H1 (cell line): Measurements from ENCODE around the gene PTPRT. TPM values are rescaled to one million over a fixed set of nuclear protein-coding genes. Genes with fewer than 3 reads are reported as not detected.

Source experiments
- CHD1 ChIP-seq: IDR thresholded peaks from 2 replicates; pipeline ENCODE4 v1.6.1; 2012; ENCODE audit warnings: low read depth, low read length, improper control_type of control experiment
- CTBP2 ChIP-seq: IDR thresholded peaks from 2 replicates; pipeline ENCODE4 v1.7.0; 2011; ENCODE audit warnings: borderline replicate concordance, mild to moderate bottlenecking, moderate library complexity, mixed read lengths, low read length; ENCODE audit not compliant: insufficient read depth, insufficient read length
- EGR1 ChIP-seq: IDR thresholded peaks from 2 replicates; pipeline ENCODE4 v1.6.1; 2011; ENCODE audit warnings: low read depth, low read length, borderline replicate concordance
- HDAC2 ChIP-seq, 2 experiments: fragments of 300-600 bp in 1 of 2; sonication (generic) in 1 of 2; IDR thresholded peaks; 2 replicates each; pipeline ENCODE4 v1.6.1; 2011 to 2012; ENCODE audit warnings: low read depth in 2 of 2, low read length in 2 of 2, mild to moderate bottlenecking in 2 of 2, moderate library complexity in 2 of 2, borderline replicate concordance in 1 of 2, inconsistent platforms in 1 of 2
- POU5F1 ChIP-seq: IDR thresholded peaks from 2 replicates; pipeline ENCODE4 v1.6.1; 2011; ENCODE audit warnings: low read depth, mild to moderate bottlenecking, low read length, moderate library complexity
- RFX5 ChIP-seq: IDR thresholded peaks from 2 replicates; pipeline ENCODE4 v1.6.1; 2011; ENCODE audit warnings: low read depth, low read length, improper control_type of control experiment, borderline replicate concordance
- SP1 ChIP-seq: IDR thresholded peaks from 2 replicates; pipeline ENCODE4 v1.6.1; 2011; ENCODE audit warnings: low read depth, low read length
- SP2 ChIP-seq: IDR thresholded peaks from 2 replicates; pipeline ENCODE4 v1.6.1; 2012; ENCODE audit warnings: mild to moderate bottlenecking, low read length, inconsistent platforms
- TEAD4 ChIP-seq: IDR thresholded peaks from 2 replicates; pipeline ENCODE4 v1.6.1; 2012; ENCODE audit warnings: low read depth, low read length, inconsistent platforms, mixed read lengths
- polyA plus RNA-seq, 7 experiments: library from polyadenylated mRNA; depleted of rRNA in 3 of 7; stranded (reverse) in 5 of 7; unstranded in 2 of 7; fragments of >200 nt in 5 of 7; fragments of 200-250 nt in 2 of 7; gene quantifications; 1 replicate in 5 of 7; 2 replicates in 1 of 7; 4 replicates in 1 of 7; pipeline versions ENCODE4 v1.2.1 to v1.2.3, GENCODE V29; 2011 to 2013; ENCODE audit warnings: missing spikeins in 2 of 7, mixed read lengths in 2 of 7
- total RNA-seq: library from RNA; stranded (reverse); fragmentation: NEBNext Ultra II Directional; extraction: Animal tissue kit (Norgen Biotek cat#: 25700); gene quantifications from 2 replicates; pipeline ENCODE4 v1.2.1, GENCODE V29; 2021
- TF ChIP-seq, protein P1 (sequence below): fragments of 300-600 bp; sonication (generic); IDR thresholded peaks from 2 replicates; pipeline ENCODE4 v1.7.1; 2012; ENCODE audit warnings: low read length, moderate library complexity, mild to moderate bottlenecking, inconsistent platforms; ENCODE audit not compliant: insufficient replicate concordance

Gene PTPRT
- total and polyA plus RNA-seq, 2 of the 8 experiments (the other 6 are each of a cell fraction or from before 2014, with no cell fraction given), result 0.33 to 1.8 TPM

DNA sequence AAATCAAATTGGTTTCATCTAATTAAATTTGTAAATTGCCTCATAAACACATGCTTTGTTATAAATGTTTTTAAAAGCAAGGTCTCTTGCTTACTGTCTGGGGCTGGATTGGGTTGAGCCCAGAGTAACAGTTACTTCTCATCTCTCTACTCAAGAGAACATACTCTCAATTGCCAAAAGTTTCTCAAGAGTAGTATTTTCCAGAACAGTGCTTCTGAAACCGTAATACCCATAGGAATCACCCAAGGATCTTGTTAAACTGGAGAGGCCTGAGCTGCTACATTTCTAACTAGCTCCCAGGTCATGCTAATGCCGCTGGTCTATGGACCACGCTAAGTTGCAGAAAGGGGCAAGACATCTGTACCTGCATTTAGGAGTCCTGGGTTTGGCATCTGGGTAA, 744.9 kb downstream of the PTPRT start (continued):
- TF ChIP-seq, protein P1, sequence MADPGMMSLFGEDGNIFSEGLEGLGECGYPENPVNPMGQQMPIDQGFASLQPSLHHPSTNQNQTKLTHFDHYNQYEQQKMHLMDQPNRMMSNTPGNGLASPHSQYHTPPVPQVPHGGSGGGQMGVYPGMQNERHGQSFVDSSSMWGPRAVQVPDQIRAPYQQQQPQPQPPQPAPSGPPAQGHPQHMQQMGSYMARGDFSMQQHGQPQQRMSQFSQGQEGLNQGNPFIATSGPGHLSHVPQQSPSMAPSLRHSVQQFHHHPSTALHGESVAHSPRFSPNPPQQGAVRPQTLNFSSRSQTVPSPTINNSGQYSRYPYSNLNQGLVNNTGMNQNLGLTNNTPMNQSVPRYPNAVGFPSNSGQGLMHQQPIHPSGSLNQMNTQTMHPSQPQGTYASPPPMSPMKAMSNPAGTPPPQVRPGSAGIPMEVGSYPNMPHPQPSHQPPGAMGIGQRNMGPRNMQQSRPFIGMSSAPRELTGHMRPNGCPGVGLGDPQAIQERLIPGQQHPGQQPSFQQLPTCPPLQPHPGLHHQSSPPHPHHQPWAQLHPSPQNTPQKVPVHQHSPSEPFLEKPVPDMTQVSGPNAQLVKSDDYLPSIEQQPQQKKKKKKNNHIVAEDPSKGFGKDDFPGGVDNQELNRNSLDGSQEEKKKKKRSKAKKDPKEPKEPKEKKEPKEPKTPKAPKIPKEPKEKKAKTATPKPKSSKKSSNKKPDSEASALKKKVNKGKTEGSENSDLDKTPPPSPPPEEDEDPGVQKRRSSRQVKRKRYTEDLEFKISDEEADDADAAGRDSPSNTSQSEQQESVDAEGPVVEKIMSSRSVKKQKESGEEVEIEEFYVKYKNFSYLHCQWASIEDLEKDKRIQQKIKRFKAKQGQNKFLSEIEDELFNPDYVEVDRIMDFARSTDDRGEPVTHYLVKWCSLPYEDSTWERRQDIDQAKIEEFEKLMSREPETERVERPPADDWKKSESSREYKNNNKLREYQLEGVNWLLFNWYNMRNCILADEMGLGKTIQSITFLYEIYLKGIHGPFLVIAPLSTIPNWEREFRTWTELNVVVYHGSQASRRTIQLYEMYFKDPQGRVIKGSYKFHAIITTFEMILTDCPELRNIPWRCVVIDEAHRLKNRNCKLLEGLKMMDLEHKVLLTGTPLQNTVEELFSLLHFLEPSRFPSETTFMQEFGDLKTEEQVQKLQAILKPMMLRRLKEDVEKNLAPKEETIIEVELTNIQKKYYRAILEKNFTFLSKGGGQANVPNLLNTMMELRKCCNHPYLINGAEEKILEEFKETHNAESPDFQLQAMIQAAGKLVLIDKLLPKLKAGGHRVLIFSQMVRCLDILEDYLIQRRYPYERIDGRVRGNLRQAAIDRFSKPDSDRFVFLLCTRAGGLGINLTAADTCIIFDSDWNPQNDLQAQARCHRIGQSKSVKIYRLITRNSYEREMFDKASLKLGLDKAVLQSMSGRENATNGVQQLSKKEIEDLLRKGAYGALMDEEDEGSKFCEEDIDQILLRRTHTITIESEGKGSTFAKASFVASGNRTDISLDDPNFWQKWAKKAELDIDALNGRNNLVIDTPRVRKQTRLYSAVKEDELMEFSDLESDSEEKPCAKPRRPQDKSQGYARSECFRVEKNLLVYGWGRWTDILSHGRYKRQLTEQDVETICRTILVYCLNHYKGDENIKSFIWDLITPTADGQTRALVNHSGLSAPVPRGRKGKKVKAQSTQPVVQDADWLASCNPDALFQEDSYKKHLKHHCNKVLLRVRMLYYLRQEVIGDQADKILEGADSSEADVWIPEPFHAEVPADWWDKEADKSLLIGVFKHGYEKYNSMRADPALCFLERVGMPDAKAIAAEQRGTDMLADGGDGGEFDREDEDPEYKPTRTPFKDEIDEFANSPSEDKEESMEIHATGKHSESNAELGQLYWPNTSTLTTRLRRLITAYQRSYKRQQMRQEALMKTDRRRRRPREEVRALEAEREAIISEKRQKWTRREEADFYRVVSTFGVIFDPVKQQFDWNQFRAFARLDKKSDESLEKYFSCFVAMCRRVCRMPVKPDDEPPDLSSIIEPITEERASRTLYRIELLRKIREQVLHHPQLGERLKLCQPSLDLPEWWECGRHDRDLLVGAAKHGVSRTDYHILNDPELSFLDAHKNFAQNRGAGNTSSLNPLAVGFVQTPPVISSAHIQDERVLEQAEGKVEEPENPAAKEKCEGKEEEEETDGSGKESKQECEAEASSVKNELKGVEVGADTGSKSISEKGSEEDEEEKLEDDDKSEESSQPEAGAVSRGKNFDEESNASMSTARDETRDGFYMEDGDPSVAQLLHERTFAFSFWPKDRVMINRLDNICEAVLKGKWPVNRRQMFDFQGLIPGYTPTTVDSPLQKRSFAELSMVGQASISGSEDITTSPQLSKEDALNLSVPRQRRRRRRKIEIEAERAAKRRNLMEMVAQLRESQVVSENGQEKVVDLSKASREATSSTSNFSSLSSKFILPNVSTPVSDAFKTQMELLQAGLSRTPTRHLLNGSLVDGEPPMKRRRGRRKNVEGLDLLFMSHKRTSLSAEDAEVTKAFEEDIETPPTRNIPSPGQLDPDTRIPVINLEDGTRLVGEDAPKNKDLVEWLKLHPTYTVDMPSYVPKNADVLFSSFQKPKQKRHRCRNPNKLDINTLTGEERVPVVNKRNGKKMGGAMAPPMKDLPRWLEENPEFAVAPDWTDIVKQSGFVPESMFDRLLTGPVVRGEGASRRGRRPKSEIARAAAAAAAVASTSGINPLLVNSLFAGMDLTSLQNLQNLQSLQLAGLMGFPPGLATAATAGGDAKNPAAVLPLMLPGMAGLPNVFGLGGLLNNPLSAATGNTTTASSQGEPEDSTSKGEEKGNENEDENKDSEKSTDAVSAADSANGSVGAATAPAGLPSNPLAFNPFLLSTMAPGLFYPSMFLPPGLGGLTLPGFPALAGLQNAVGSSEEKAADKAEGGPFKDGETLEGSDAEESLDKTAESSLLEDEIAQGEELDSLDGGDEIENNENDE, result no peak
- TF ChIP-seq SP1 (no peak), CTBP2 (no peak), RFX5 (no peak), CHD1 (no peak), POU5F1 (no peak), TEAD4 (no peak), SP2 (no peak), EGR1 (no peak), HDAC2 (IDR thresholded peaks at IDR 0.05; ENCODE audit: borderline replicate concordance in 1 of 2, low read depth in 2 of 2, low read length in 2 of 2) (no peak)
